ENCODE data around the gene AKT1.
"Not testable (repeated sequence)": the region's sequence is repeated elsewhere in the genome, so short reads cannot be mapped to it uniquely, and the experiment has no call there.

AKT1 gene

GRCh38 chr14:104816616-104816884 is 21.0 kb upstream of the AKT1 start:
- peak overlapping the region; percentile 86 for H3K9ac ChIP-seq (ENCODE audit: low read depth, low read length)
- peaks cover 7% of the 10 kb centered on the region for H3K27me3 ChIP-seq (ENCODE audit: insufficient read depth, low read length)
- WGBS: 11% methylated on average over 8 of the region's 8 CpGs
- H3K4me3 ChIP-seq (ENCODE audit: low read length): peak overlapping the region; percentile 76
- no peaks in the 10 kb centered on the region for H3K4me1 ChIP-seq (ENCODE audit: insufficient read depth, low read length)
- no peaks in the 10 kb centered on the region for H3K9me3 ChIP-seq (ENCODE audit: insufficient read depth, low read depth, low read length)
- H3K36me3 ChIP-seq (ENCODE audit: insufficient read depth, low read length): no peaks in the 10 kb centered on the region
- H3K27ac ChIP-seq (ENCODE audit: low read depth, low read length): peak overlapping the region; percentile 82; the same call in 1 of the 2 replicates

GRCh38 chr14:104814701-104815100 is 19.2 kb upstream of the AKT1 start:
- peak overlapping the region; percentile 76 for H3K4me3 ChIP-seq (ENCODE audit: low read length)
- H3K36me3 ChIP-seq (ENCODE audit: insufficient read depth, low read length); H3K27me3 ChIP-seq (ENCODE audit: insufficient read depth, low read length); H3K4me1 ChIP-seq (ENCODE audit: insufficient read depth, low read length); H3K9ac ChIP-seq (ENCODE audit: low read depth, low read length); H3K27ac ChIP-seq (ENCODE audit: low read depth, low read length); H3K9me3 ChIP-seq (ENCODE audit: insufficient read depth, low read depth, low read length): not testable (repeated sequence)
- 88% methylated on average over 14 of the region's 15 CpGs for WGBS

DNA sequence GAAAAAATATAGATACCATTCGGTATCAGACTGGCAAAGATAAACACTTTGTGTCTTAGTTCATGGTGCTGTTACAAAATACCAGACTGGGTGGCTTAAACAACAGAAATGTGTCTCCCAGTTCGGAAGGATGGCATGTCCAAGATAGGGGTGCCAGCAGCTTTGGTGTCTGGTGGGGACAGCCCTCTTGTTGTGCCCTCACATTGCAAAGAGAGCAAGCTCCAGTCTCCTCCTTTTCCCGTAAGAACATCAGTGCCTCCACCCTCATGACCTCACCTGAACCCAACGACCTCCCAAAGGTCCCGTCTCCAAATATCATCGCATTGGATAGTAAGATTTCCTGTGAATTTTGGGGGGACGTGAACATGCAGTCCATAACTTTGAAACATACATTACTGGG is 17.7 kb upstream of the AKT1 start:
- Histone ChIP-seq H3K27me3 (ENCODE audit: insufficient read depth, low read length) (peaks cover 7% of the 10 kb centered on the region), H3K4me1 (ENCODE audit: insufficient read depth, low read length) (no peaks in the 10 kb centered on the region), H3K9me3 (ENCODE audit: insufficient read depth, low read depth, low read length) (no peaks in the 10 kb centered on the region), H3K9ac (ENCODE audit: low read depth, low read length) (no peak overlapping the region), H3K36me3 (ENCODE audit: insufficient read depth, low read length) (no peaks in the 10 kb centered on the region), H3K27ac (ENCODE audit: low read depth, low read length) (no peak overlapping the region), H3K4me3 (ENCODE audit: low read length) (no peak overlapping the region)
- WGBS: 97% methylated on average over 6 of the region's 7 CpGs

DNA sequence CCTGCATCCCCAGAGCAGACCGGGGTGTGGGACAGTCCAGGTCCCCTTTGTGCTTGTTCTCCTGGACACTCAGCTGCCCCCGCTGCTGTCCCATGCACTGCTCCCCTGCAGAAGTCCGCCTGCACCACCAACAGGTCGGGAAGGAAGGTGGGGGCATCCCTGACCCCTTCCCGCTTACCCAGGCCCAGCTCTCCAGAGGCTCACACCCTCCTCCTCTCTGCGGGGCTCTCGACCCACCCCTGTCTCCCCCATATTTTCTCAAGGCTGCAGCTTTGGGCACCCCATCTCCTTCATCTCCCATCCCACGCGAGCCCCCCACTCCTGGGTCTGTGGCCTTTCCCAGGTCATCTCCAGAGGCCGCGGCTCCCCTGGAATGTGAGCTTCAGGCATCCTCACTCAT is 14.8 kb upstream of the AKT1 start:
- Histone ChIP-seq H3K27me3 (ENCODE audit: insufficient read depth, low read length) (no peaks in the 10 kb centered on the region), H3K4me1 (ENCODE audit: insufficient read depth, low read length) (no peaks in the 10 kb centered on the region), H3K9ac (ENCODE audit: low read depth, low read length) (no peak overlapping the region), H3K36me3 (ENCODE audit: insufficient read depth, low read length) (no peaks in the 10 kb centered on the region), H3K4me3 (ENCODE audit: low read length) (no peak overlapping the region), H3K9me3 (ENCODE audit: insufficient read depth, low read depth, low read length) (no peaks in the 10 kb centered on the region), H3K27ac (ENCODE audit: low read depth, low read length) (no peak overlapping the region)
- WGBS: 90% methylated on average over 10 of the region's 11 CpGs

DNA sequence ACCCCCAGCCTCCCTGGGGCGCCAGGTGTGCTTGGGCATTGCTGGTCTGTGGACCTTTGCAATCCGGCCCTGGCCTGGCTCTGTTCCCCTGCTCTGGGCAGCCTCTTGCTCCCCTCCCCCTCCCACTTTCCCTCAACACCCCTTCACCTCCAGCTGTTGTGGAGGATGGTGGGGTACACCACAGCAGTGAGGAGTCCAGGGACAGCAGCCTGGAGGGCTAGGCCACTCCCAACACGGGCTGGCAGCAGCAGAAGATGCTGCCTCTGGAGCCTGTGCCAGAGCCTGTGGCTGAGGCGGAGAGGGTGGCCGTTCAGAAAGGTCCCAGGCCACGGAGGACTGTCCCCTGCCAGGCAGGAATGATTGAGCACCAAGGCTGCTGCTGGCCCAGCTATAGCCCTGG is 12.9 kb upstream of the AKT1 start:
- H3K9me3 ChIP-seq (ENCODE audit: insufficient read depth, low read depth, low read length): no peaks in the 10 kb centered on the region
- H3K9ac ChIP-seq (ENCODE audit: low read depth, low read length): no peak overlapping the region
- no peaks in the 10 kb centered on the region for H3K36me3 ChIP-seq (ENCODE audit: insufficient read depth, low read length)
- no peak overlapping the region for H3K27ac ChIP-seq (ENCODE audit: low read depth, low read length)
- 85% methylated on average over 6 of the region's 6 CpGs for WGBS
- no peaks in the 10 kb centered on the region for H3K27me3 ChIP-seq (ENCODE audit: insufficient read depth, low read length)
- H3K4me1 ChIP-seq (ENCODE audit: insufficient read depth, low read length): no peaks in the 10 kb centered on the region
- no peak overlapping the region for H3K4me3 ChIP-seq (ENCODE audit: low read length)

DNA sequence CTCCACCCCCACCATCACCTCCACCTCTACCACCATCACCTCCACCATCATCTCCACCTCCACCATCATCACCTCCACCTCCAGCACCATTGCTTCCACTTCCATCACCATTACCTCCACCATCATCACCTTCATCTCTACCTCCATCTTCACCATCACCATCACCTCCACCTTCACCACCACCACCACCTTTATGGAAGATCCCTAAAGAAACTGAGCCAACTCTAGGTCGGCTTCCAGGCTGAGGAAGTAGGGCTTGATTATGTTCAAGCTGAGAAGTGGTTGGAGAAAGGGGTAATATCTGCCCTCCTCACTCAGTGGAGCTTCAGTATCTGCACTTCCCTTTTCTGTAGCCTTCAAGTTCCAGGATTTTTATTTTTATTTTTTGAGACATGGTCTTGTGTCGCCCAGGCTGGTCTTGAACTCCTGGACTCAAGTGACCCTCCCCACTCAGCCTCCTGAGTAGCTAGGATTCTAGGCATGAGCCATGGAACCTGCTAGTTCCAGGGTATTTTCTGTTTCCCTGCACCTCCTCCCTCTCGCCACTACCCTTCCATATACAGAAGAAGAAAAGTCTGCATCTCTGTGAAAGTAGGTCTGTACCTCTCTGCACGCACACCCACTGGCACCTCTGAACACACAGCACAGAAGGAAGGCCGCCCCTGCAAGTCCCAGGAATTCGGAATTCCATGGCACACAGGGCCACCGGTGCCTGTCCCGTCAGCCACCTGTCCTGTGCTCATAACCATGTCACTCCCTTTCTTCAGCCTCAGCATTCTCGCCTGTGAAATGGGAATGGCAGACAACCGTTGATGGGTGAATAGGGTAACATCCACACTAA is 11.3 kb upstream of the AKT1 start:
- H3K27ac ChIP-seq (ENCODE audit: low read depth, low read length): no peak overlapping the region
- H3K4me3 ChIP-seq (ENCODE audit: low read length): no peak overlapping the region
- H3K9ac ChIP-seq (ENCODE audit: low read depth, low read length): no peak overlapping the region
- peaks cover 14% of the 10 kb centered on the region for H3K27me3 ChIP-seq (ENCODE audit: insufficient read depth, low read length)
- WGBS: 93% methylated on average over 10 of the region's 10 CpGs
- H3K9me3 ChIP-seq (ENCODE audit: insufficient read depth, low read depth, low read length): no peaks in the 10 kb centered on the region
- no peaks in the 10 kb centered on the region for H3K4me1 ChIP-seq (ENCODE audit: insufficient read depth, low read length)
- no peaks in the 10 kb centered on the region for H3K36me3 ChIP-seq (ENCODE audit: insufficient read depth, low read length)

DNA sequence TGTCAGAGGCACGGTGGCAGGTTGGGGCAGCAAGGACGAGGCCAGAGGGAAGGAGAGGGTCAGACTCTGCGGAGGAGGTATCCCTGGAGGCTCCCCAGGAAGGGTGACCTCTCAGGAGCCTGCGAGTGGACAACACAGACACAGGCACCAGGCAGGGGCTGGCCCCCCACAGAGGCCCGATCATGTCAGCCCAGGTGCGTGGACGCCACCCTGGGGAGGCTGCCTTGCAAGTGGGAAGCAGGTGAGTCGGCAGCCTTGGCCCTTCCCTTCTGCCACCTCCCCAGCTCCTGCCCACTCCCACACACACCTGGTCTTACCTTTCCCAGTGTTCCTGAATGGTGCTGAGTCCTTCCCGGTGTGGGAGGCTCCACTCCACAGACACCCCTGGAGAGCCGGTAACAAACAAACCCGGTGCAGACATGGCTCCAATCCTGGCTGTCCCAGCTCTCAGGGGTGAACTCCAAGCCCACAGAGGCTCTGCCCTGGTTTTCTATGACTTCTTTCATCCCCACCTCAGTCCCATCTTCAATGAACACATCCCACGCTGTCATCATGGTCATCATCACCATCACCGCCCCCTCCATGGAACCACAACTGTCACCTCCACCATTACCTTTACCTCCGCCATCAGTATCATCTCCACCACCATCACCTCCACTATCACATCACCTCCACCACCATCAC is 10.5 kb upstream of the AKT1 start:
- H3K4me1 ChIP-seq (ENCODE audit: insufficient read depth, low read length): no peaks in the 10 kb centered on the region
- no peaks in the 10 kb centered on the region for H3K36me3 ChIP-seq (ENCODE audit: insufficient read depth, low read length)
- no peaks in the 10 kb centered on the region for H3K9me3 ChIP-seq (ENCODE audit: insufficient read depth, low read depth, low read length)
- 90% methylated on average over 14 of the region's 14 CpGs for WGBS
- no peak overlapping the region for H3K27ac ChIP-seq (ENCODE audit: low read depth, low read length)
- peaks cover 22% of the 10 kb centered on the region for H3K27me3 ChIP-seq (ENCODE audit: insufficient read depth, low read length)
- H3K9ac ChIP-seq (ENCODE audit: low read depth, low read length): no peak overlapping the region
- H3K4me3 ChIP-seq (ENCODE audit: low read length): no peak overlapping the region

DNA sequence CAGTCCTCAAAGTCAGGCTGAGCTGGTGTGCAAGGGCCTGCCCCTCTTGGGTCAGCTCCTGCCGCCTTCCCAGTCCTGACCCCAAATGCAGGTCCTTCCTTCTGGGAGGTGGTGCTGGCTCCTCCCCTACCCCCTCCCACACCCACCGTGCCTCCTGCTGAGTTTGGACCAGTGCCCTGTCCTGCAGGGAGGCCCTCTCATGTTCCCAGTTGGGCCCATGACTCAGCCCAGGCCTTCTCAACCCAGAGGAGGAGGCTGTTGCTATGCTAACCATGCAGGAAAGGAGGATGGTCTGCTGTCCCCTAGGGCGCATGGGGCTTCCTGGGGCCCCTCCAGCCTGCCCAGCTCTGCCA is 9.8 kb upstream of the AKT1 start:
- Histone ChIP-seq H3K4me3 (ENCODE audit: low read length) (no peak overlapping the region), H3K27me3 (ENCODE audit: insufficient read depth, low read length) (peaks cover 25% of the 10 kb centered on the region), H3K27ac (ENCODE audit: low read depth, low read length) (no peak overlapping the region), H3K36me3 (ENCODE audit: insufficient read depth, low read length) (no peaks in the 10 kb centered on the region), H3K9ac (ENCODE audit: low read depth, low read length) (no peak overlapping the region), H3K9me3 (ENCODE audit: insufficient read depth, low read depth, low read length) (no peaks in the 10 kb centered on the region), H3K4me1 (ENCODE audit: insufficient read depth, low read length) (no peaks in the 10 kb centered on the region)
- WGBS: 63% methylated on average over 3 of the region's 3 CpGs

GRCh38 chr14:104804481-104805325 is 9.2 kb upstream of the AKT1 start:
- Histone ChIP-seq H3K4me3 (ENCODE audit: low read length) (no peak overlapping the region), H3K9ac (ENCODE audit: low read depth, low read length) (no peak overlapping the region), H3K36me3 (ENCODE audit: insufficient read depth, low read length) (no peaks in the 10 kb centered on the region), H3K27me3 (ENCODE audit: insufficient read depth, low read length) (peaks cover 29% of the 10 kb centered on the region), H3K27ac (ENCODE audit: low read depth, low read length) (no peak overlapping the region), H3K9me3 (ENCODE audit: insufficient read depth, low read depth, low read length) (no peaks in the 10 kb centered on the region), H3K4me1 (ENCODE audit: insufficient read depth, low read length) (no peaks in the 10 kb centered on the region)
- 81% methylated on average over 18 of the region's 18 CpGs for WGBS

DNA sequence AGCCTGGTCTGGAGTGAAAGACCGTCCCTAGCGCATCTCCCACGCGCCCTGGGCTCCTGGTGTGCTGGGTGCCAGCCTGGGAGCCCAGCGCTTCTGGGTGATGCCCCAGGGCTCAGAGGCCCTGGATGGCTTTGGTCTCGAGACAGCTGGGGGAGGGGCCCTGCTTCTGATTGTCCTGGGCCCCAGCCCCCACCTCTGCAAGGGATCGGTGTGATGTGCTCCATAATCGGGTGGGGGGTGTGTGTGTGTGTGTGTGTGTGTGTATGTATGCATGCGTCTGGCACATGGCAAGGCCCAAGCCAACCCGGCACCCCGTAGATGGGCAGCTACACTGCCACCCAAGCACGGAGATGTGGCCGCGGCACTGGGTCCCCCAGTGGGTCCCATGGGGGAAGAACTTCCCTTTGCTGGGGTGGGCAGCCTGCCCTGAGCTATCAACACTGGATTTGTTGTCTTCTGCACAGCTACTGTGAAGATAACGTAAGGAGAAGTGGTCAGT is 8.4 kb upstream of the AKT1 start:
- H3K4me3 ChIP-seq (ENCODE audit: low read length): no peak overlapping the region
- H3K4me1 ChIP-seq (ENCODE audit: insufficient read depth, low read length): 0 out of 2 replicates have a peak, but pooled peaks cover 6% of the 10 kb centered on the region
- no peaks in the 10 kb centered on the region for H3K36me3 ChIP-seq (ENCODE audit: insufficient read depth, low read length)
- WGBS: 91% methylated on average over 15 of the region's 15 CpGs
- H3K9ac ChIP-seq (ENCODE audit: low read depth, low read length): no peak overlapping the region
- H3K27ac ChIP-seq (ENCODE audit: low read depth, low read length): no peak overlapping the region
- H3K9me3 ChIP-seq (ENCODE audit: insufficient read depth, low read depth, low read length): no peaks in the 10 kb centered on the region
- peaks cover 36% of the 10 kb centered on the region for H3K27me3 ChIP-seq (ENCODE audit: insufficient read depth, low read length)

GRCh38 chr14:104803280-104803911 is 7.8 kb upstream of the AKT1 start:
- 0 out of 2 replicates have a peak, but pooled peaks cover 6% of the 10 kb centered on the region for H3K4me1 ChIP-seq (ENCODE audit: insufficient read depth, low read length)
- no peaks in the 10 kb centered on the region for H3K9me3 ChIP-seq (ENCODE audit: insufficient read depth, low read depth, low read length)
- no peak overlapping the region for H3K27ac ChIP-seq (ENCODE audit: low read depth, low read length)
- no peak overlapping the region for H3K9ac ChIP-seq (ENCODE audit: low read depth, low read length)
- peaks cover 42% of the 10 kb centered on the region for H3K27me3 ChIP-seq (ENCODE audit: insufficient read depth, low read length)
- 87% methylated on average over 19 of the region's 19 CpGs for WGBS
- H3K36me3 ChIP-seq (ENCODE audit: insufficient read depth, low read length): no peaks in the 10 kb centered on the region
- H3K4me3 ChIP-seq (ENCODE audit: low read length): no peak overlapping the region
